ENCODE results near the gene SLC25A29.
"Not testable (repeated sequence)": the region's sequence is repeated elsewhere in the genome, so short reads cannot be mapped to it uniquely, and the experiment has no call there.

The SLC25A29 gene

DNA sequence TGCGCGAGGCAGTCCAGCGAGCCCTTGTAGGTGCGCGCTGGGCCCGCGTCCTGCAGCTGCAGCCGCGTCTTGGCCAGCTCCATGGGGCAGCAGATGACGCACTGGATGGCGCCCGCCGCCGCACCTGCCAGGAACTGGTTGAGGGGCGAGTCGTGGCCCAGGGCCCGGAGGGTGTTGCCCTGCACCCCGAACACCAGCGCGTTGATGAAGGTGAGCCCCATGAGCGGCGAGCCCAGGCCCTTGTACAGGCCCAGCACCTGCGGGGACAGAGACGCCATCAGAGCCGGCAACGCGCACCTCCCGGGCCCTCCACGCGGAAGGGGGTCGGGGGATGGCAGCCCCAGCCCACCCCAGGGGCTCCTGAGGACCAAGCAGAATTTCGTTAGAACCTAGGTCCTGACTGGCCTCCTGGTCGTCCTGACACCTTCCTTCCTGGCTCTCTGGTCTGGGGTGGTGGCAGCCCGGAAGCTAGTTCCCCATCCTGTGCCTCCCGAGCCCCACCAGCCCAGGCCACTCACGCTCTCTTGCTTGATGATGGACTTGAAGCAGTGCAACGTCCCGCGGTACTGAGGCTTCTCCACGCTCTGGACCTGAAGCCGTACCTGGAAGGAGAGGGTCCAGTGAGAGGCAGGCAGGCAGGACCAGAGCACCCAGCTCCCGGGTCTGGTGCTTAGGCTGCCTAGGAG is 13.3 kb downstream of the SLC25A29 start:
- DNase-seq = no peak

DNA sequence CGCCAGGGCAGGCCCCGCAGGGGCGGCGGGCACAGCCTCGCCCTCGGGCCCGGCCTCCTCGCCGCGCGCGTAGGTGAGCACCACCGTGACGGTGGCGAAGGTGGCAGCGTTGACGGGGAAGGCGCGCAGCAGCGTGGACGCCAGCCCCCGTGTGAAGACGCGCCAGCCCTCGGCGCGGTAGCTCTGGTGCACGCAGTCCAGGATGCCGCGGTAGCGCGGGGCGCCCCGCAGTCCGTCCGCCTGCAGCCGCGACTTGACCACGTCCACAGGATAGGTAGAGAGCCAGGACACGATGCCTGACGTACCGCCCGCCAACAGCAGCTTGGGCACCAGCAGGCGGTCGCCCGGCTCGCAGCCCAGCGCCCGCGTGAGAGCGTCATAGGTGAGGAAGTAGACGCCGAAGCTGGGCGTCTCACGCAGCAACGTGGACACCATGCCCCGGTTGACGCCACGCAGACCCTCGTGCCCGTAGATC is 13.9 kb downstream of the SLC25A29 start:
- no peak for DNase-seq

DNA sequence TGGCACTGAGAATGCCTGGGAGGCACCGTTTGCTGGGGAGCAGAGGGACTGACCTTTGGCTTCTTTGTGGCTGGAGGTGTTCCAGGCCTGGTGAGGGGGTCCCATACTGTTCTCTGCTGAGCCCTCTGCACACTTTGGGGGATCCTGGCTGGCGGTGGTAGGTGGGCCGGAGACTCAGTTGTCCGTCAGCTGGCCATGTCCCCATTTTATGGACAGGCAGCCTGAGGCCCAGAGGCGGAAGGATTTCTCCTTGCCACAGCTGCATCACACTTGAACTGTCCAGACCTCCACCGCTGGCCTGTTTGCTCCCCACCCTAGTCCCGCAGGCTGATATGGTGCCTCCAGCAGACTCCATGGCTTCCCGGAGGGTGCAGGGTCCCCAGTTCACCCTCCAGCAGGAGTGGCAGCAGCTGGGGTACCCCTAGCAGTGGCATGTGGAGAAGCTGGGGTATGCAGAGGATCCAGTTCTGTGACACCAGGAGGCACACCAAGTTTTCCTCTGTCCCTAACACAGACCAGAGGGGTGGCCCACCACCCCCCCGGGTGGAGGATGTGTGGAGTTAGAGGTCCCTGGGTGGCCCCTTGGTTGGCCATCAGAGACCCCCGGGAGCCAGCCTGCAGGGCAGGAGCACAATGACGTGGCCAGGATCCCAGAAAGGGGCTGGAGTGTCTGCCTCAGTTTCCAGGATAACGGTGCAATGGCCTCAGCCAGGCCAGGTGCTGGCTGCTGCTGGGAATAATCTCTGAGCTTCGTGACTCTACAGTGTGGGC is 14.8 kb downstream of the SLC25A29 start:
- DNase-seq = no peak

GRCh38 chr14:100290607-100291304 is 15.5 kb downstream of the SLC25A29 start:
- DNase-seq = no peak

DNA sequence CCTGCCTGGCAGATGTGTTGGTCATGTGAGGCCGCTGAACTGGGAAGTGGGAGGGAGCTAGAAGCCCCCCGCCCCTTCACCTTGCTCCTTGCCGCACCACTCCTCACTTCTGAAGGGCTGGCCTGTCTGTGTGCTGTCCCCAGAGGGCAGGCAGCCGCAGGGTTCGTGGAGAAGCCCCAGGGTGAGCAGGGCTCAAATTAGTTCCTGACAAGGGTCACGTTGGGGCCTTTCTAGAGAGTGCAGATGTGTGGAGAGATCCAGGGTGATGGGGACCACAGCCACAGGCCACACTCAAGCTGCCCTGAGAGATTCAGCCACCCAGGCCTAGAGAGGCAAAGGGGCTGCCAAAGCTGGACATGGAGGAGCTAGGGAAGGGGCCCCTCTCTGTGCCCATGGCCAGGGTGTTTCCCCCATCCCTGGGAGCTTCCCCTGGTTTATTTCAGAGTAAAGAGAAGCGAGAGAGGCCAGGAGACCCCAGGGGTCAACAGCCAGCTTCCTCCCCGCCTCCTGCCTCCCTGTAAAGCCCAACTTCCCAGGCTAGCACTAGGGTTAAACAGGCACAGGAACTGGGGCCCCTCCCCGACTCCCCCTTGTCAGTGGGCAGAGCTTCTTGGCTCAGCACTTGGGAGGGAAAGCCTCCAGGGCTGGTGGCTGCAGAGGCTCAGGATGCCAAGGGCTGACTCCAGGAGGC is 16.2 kb downstream of the SLC25A29 start:
- DNase-seq = no peak

GRCh38 chr14:100288382-100289185 is 17.7 kb downstream of the SLC25A29 start:
- no peak for DNase-seq

DNA sequence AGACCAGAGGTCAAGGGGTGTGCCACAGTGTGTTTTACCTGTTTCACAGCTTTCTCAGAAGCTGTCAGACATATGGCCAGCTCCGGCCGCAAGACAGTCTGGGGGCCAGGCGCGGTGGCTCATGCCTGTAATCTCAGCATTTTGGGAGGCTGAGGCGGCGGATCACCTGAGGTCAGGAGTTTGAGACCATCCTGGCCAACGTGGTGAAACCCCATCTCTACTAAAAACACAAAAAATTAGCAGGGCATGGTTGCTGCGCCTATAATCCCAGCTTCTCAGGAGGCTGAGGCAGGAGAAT is 18.3 kb downstream of the SLC25A29 start:
- DNase-seq = not testable (repeated sequence)

DNA sequence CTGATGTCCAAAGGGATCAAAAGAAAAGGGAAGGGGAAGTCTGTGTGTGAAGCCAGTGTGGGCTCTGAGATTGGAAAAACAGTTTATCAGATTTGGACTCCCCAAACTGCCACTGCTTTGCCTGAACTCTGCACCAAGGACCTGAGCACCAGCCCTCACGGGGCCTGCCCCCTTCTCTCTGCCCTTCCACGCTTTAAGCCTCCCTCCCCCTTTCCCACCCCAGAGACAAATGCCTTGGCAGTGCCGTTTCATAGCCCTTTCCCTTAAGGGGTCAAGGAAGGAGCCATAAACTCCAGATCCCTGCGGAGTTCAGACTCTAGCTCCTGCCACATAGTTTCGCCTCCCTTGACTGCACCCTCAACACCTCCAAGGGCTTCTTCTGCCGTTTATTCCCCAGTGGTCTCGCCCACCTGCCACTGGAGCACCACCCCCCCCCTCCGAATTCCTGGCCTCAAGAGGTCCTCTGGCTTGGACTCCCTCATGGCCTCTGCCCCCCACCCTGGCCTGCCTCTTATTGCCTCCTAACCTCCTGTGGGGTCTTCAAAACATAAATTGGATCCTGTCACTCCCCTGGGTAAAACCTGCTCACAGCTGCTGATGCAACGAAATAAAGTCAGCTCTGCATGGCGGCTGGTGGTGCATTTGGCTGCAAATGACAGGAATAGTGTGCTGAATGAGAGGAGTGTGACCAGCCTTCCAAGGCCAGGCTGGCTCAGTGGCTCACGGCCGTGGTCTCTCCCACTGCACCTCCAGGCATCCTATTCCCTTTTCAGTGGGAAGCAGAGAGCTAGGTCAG is 18.8 kb downstream of the SLC25A29 start:
- DNase-seq = no peak

- no peak for DNase-seq
Observed at GRCh38 chr14:100286484-100287191, 19.6 kb downstream of the SLC25A29 start.

DNA sequence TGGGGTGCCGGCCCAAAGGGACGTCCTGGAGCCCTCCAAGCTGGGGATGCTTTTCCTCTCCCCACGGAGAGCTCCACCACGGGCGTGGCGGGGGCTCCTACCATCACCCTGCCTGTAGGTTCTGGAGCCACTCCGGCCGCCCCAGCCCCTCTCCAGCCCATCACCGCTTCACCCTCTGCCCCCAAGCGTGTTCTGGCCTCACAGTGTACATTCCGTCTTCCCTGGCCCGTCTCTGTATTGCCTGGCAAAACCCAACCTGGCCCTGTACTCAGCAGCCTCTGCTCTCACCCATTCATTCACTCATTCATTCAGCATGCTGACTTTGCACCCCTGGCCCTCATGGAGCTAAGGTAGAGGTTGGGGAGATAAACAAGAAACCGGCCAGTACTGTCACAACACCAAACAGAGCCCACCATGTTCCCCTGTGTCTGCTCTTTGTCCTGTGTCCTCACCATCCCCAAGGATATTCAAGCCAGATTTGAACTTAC is 20.3 kb downstream of the SLC25A29 start:
- no peak for DNase-seq

- DNase-seq = peak; percentile 76
Observed at GRCh38 chr14:100285021-100285912, 21.0 kb downstream of the SLC25A29 start.

GRCh38 chr14:100283984-100284881 is 22.0 kb downstream of the SLC25A29 start:
- DNase-seq = no peak

DNA sequence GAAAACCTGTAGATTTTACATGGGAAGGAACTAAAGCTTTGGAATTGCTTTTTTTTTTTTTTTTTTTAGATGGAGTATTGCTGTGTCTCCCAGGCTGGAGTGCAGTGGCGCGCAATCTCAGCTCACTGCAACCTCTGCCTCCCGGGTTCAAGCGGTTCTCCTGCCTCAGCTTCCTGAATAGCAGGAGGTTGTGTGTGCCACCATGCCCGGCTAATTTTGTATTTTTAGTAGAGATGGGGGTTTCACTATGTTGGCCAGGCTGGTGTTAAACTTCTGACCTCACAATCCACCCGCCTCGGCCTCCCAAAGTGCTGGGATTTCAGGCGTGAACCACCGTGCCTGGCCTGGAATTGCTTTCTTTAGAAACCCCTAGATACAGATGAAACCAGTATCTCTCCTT is 22.8 kb downstream of the SLC25A29 start:
- not testable (repeated sequence) for DNase-seq

GRCh38 chr14:100282766-100283419 is 23.4 kb downstream of the SLC25A29 start:
- no peak for DNase-seq

- DNase-seq = no peak
Observed at GRCh38 chr14:100282083-100282350, 24.2 kb downstream of the SLC25A29 start.

GRCh38 chr14:100281286-100282082 is 24.8 kb downstream of the SLC25A29 start:
- no peak for DNase-seq

GRCh38 chr14:100279563-100279962 is 26.7 kb downstream of the SLC25A29 start:
- no peak for DNase-seq

Data from stimulated activated CD4-positive, alpha-beta T cell treated with anti-CD3 and anti-CD28 coated beads, Interleukin-4, amount 100 ng/mL, for 24 hours (primary cell).